HCT116 (cell line): ENCODE measurements around the gene CENPP. TPM values are rescaled to one million over a fixed set of nuclear protein-coding genes. Genes with fewer than 3 reads are reported as not detected.

Experiments used
- ATAC-seq: fragments of 200-7000 bp; cut with Tn5 transposase; 2 replicates; pipeline ENCODE4 v1.9.1; 2020; ENCODE audit warnings: mild to moderate bottlenecking, moderate library complexity
- BruUV-seq: library from RNA; stranded (reverse); fragments of 400-500 nt; replicated peaks from 2 replicates; lab custom pipeline; 2021; lab: Mats Ljungman, UMichigan
- CTCF ChIA-PET: fragments of 300-600 bp; sonication (Branson Sonifier 250); formaldehyde crosslinking; loops from one replicate; lab custom pipeline; 2021; ENCODE audit warnings: antibody characterized with exemption; lab: Charles Lee
- POLR2A ChIA-PET: fragments of 300-600, 350-600 bp; sonication (Branson Sonifier 250); formaldehyde crosslinking; loops from one replicate; lab custom pipeline; 2021; ENCODE audit warnings: antibody characterized with exemption; lab: Charles Lee
- RAD21 ChIA-PET, 2 experiments: fragments of 300-600 bp; sonication (Branson Sonifier 250); formaldehyde crosslinking; loops; one replicate each; lab custom pipeline; 2023; ENCODE audit warnings: low total read pairs in 2 of 2; ENCODE audit not compliant: uncharacterized antibody in 2 of 2, unreplicated experiment in 2 of 2, low non-redundant PET in 1 of 2; lab: Charles Lee
- DNase-seq: peaks from one replicate; pipeline ENCODE4 v3.0.0-alpha.2; 2010; ENCODE audit warnings: low read depth, low spot score
- H2AFZ ChIP-seq: fragments of 200-600 bp; shearing (Covaris generic), sonication (generic); 2 replicates; pipeline ENCODE4 v1.6.1; 2017; ENCODE audit warnings: low read depth, mixed run types, mixed read lengths, antibody characterized with exemption, low read length; ENCODE audit not compliant: poor library complexity, severe bottlenecking
- H3K27ac ChIP-seq: 2 replicates; pipeline ENCODE4 v1.5.1; 2012; ENCODE audit warnings: low read depth, low read length
- H3K27me3 ChIP-seq: fragments of 200-600 bp; sonication (generic); 2 replicates; pipeline ENCODE4 v1.6.1; 2016; ENCODE audit warnings: mixed run types, low read length, mixed read lengths; ENCODE audit not compliant: insufficient read depth
- H3K36me3 ChIP-seq, 2 experiments: fragments of 200-500 bp in 1 of 2; fragments of 200-600 bp in 1 of 2; sonication (Bioruptor generic) in 1 of 2; sonication (generic) in 1 of 2; 2 replicates each; pipeline versions ENCODE4 v1.5.1 to v1.6.1; 2014 to 2016; ENCODE audit warnings: low read length in 2 of 2, inconsistent platforms in 1 of 2, mixed read lengths in 1 of 2, mixed run types in 1 of 2; ENCODE audit not compliant: insufficient read depth in 2 of 2, control insufficient read depth in 1 of 2
- H3K4me1 ChIP-seq, 2 experiments: fragments of 200-600 bp in 1 of 2; sonication (generic) in 1 of 2; 2 replicates each; pipeline versions ENCODE4 v1.5.1 to v1.6.1; 2012 to 2017; ENCODE audit warnings: low read length in 2 of 2, inconsistent platforms in 1 of 2, mild to moderate bottlenecking in 1 of 2, mixed read lengths in 1 of 2, mixed run types in 1 of 2, moderate library complexity in 1 of 2; ENCODE audit not compliant: insufficient read depth in 2 of 2, control insufficient read depth in 1 of 2
- H3K4me2 ChIP-seq: fragments of 200-600 bp; sonication (generic); 2 replicates; pipeline ENCODE4 v1.6.1; 2017; ENCODE audit warnings: mixed run types, low read length, mixed read lengths
- H3K4me3 ChIP-seq, 2 experiments: fragments of 200-600 bp in 1 of 2; sonication (generic) in 1 of 2; replicated peaks in 1 of 2; 2 replicates each; pipeline ENCODE4 v1.5.1; 2011 to 2016; ENCODE audit warnings: low read length in 2 of 2, control low read depth in 1 of 2, low read depth in 1 of 2, mild to moderate bottlenecking in 1 of 2, mixed read lengths in 1 of 2, mixed run types in 1 of 2
- H3K79me2 ChIP-seq: fragments of 200-600 bp; sonication (generic); 2 replicates; pipeline ENCODE4 v1.6.1; 2017; ENCODE audit warnings: mild to moderate bottlenecking, mixed run types, low read length, moderate library complexity, mixed read lengths; ENCODE audit not compliant: insufficient read depth
- H3K9ac ChIP-seq: fragments of 200-600 bp; sonication (generic); 2 replicates; pipeline ENCODE4 v1.6.1; 2016; ENCODE audit warnings: low read length, mixed read lengths
- H3K9me2 ChIP-seq: fragments of 200-600 bp; sonication (generic), shearing (Covaris generic); 2 replicates; pipeline ENCODE4 v1.6.1; 2017; ENCODE audit warnings: mixed run types, mild to moderate bottlenecking, moderate library complexity; ENCODE audit not compliant: insufficient read depth
- H3K9me3 ChIP-seq, 2 experiments: fragments of 200-500 bp in 1 of 2; fragments of 200-600 bp in 1 of 2; sonication (Bioruptor generic) in 1 of 2; sonication (generic) in 1 of 2; 2 replicates each; pipeline ENCODE4 v1.6.1; 2014 to 2017; ENCODE audit warnings: low read length in 2 of 2, mixed read lengths in 2 of 2, inconsistent platforms in 1 of 2, low read depth in 1 of 2, mild to moderate bottlenecking in 1 of 2, mixed run types in 1 of 2, moderate library complexity in 1 of 2; ENCODE audit not compliant: control insufficient read depth in 1 of 2, insufficient read depth in 1 of 2
- H4K20me1 ChIP-seq: fragments of 200-600 bp; sonication (generic), shearing (Covaris generic); 2 replicates; pipeline ENCODE4 v1.6.1; 2017; ENCODE audit warnings: mixed run types, mild to moderate bottlenecking, moderate library complexity; ENCODE audit not compliant: insufficient read depth
- ATF3 ChIP-seq: IDR thresholded peaks from 2 replicates; pipeline ENCODE4 v1.6.1; 2012
- CEBPB ChIP-seq: IDR thresholded peaks from 2 replicates; pipeline ENCODE4 v1.6.1; 2012; ENCODE audit warnings: low read depth
- EGR1 ChIP-seq: IDR thresholded peaks from 2 replicates; pipeline ENCODE4 v1.6.1; 2012; ENCODE audit warnings: low read depth
- ELF1 ChIP-seq: IDR thresholded peaks from 2 replicates; pipeline ENCODE4 v1.6.1; 2012; ENCODE audit warnings: low read depth, borderline replicate concordance
- EZH2 ChIP-seq: fragments of 200-600 bp; sonication (generic); IDR thresholded peaks from 2 replicates; pipeline ENCODE4 v1.6.1; 2017; ENCODE audit warnings: antibody characterized with exemption, mixed run types
- EZH2phosphoT487 ChIP-seq: fragments of 200-600 bp; IDR thresholded peaks from 2 replicates; pipeline ENCODE4 v1.6.1; 2018; ENCODE audit warnings: antibody characterized with exemption, borderline replicate concordance
- JUND ChIP-seq: IDR thresholded peaks from 2 replicates; pipeline ENCODE4 v1.6.1; 2012
- MAX ChIP-seq: IDR thresholded peaks from 2 replicates; pipeline ENCODE4 v1.6.1; 2012
- POLR2AphosphoS5 ChIP-seq: IDR thresholded peaks from 2 replicates; pipeline ENCODE4 v1.6.1; 2011; ENCODE audit warnings: mild to moderate bottlenecking, low read depth, low read length, moderate library complexity
- RAD21 ChIP-seq: IDR thresholded peaks from 2 replicates; pipeline ENCODE4 v1.6.1; 2012; ENCODE audit warnings: low read depth, mild to moderate bottlenecking
- SP1 ChIP-seq: IDR thresholded peaks from 2 replicates; pipeline ENCODE4 v1.6.1; 2012; ENCODE audit warnings: low read depth
- SRF ChIP-seq: IDR thresholded peaks from 2 replicates; pipeline ENCODE4 v1.6.1; 2012; ENCODE audit warnings: low read depth
- YY1 ChIP-seq: IDR thresholded peaks from 2 replicates; pipeline ENCODE4 v1.6.1; 2011; ENCODE audit warnings: low read length, low read depth, moderate library complexity, mild to moderate bottlenecking; ENCODE audit not compliant: insufficient replicate concordance; ENCODE audit errors: extremely low read depth
- intact Hi-C: fragments of 100-400 bp; cut with micrococcal nuclease; formaldehyde crosslinking; loops from 2 replicates; pipeline ENCODE4 v1.10.0; 2022
- total RNA-seq: library from RNA; stranded (reverse); gene quantifications from one replicate; pipeline ENCODE4 v1.2.1, GENCODE V29; 2021; ENCODE audit not compliant: unreplicated experiment

CENPP gene
- total RNA-seq, 1 experiment from 2014 or later = 7.0 TPM

GRCh38 chr9:92457576-92457975, 131.8 kb downstream of the CENPP start (continued):
- TF ChIP-seq MAX (no peak), SP1 (no peak), SRF (no peak), RAD21 (no peak), ATF3 (no peak), EGR1 (no peak)

- DNase-seq (no peak), ATAC-seq (no peak)
- no peak overlapping the region for H2AFZ ChIP-seq
- H3K4me1 ChIP-seq = peaks cover 3 to 13% of the 10 kb centered on the region in 2 experiments; a peak in 3 of 4 replicates
- no peaks in the 10 kb centered on the region for H3K36me3 ChIP-seq
- no peak overlapping the region for H3K27ac ChIP-seq
- ChIA-PET RAD21 (no interaction called here), POLR2A (no interaction called here), CTCF (no interaction called here)
- H3K9me3 ChIP-seq = no peaks in the 10 kb centered on the region
- no peak overlapping the region for H3K4me3 ChIP-seq
- TF ChIP-seq YY1 (no peak), POLR2AphosphoS5 (no peak), EZH2phosphoT487 (no peak), JUND (no peak), ELF1 (no peak), CEBPB (no peak), EZH2 (no peak)
- no peaks in the 10 kb centered on the region for H3K79me2 ChIP-seq
- intact Hi-C loops = no loop called here
- no peak overlapping the region for H3K9ac ChIP-seq
- H3K4me2 ChIP-seq = peak overlapping the region; percentile 25; the same call in 1 of the 2 replicates
- H3K27me3 ChIP-seq = no peaks in the 10 kb centered on the region
- no TSS peak for BruUV-seq
- H3K9me2 ChIP-seq = no peaks in the 10 kb centered on the region
- no peaks in the 10 kb centered on the region for H4K20me1 ChIP-seq
Measured at GRCh38 chr9:92463387-92463786, 137.6 kb downstream of the CENPP start.
